D721Med (cell line): ENCODE results near the gene HSD17B4.
"Not testable (repeated sequence)": the region's sequence is repeated elsewhere in the genome, so short reads cannot be mapped to it uniquely, and the experiment has no call there.

Source experiments
- DNase-seq: peaks from one replicate; pipeline ENCODE4 v3.0.0; 2011; ENCODE audit warnings: low spot score; ENCODE audit not compliant: insufficient read length
- FAIRE-seq: peaks from 2 replicates; lab custom pipeline; 2011; peaks lifted over from hg19 to GRCh38; lab: Jason Lieb, UNC
- TF ChIP-seq, protein P1 (sequence below): IDR thresholded peaks from 2 replicates; pipeline ENCODE4 v1.5.1; 2012; ENCODE audit warnings: mild to moderate bottlenecking, control low read depth; ENCODE audit not compliant: insufficient read depth; ENCODE audit errors: missing control alignments

The HSD17B4 gene

DNA sequence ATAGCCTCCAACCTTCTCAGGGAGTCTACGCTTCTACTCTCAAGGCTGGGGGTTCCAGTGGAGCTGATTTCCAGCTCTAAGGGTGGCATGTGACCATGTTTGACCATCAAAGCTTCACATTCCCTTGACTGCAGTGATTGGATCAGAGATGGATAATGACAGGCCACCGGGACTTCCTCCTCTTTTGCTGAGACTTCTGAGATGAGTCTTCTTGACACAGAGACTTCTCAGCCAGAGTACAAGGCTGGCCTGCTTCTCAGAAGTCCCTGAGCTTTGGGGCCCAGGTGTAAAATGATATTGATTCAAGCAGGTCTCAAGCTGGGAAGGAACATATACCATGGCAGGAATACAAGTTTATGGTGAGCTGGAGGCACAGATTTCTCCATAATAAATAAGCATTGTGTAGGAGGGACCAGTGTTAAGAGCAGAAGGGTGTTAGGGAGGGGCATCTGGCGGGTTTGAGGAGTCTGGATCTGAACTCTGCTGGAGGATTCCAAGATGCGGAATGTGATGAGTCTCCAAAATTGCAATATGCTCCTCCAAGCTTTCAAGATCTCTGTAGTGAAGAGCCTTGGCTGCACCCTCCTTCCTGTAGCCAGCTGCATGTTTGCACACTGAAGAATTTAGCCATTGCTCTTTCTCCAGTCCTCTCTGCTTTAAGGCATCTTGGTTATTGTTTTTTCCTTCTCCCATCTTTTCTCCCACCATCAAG is 41.7 kb upstream of the HSD17B4 start:
- TF ChIP-seq, protein P1, sequence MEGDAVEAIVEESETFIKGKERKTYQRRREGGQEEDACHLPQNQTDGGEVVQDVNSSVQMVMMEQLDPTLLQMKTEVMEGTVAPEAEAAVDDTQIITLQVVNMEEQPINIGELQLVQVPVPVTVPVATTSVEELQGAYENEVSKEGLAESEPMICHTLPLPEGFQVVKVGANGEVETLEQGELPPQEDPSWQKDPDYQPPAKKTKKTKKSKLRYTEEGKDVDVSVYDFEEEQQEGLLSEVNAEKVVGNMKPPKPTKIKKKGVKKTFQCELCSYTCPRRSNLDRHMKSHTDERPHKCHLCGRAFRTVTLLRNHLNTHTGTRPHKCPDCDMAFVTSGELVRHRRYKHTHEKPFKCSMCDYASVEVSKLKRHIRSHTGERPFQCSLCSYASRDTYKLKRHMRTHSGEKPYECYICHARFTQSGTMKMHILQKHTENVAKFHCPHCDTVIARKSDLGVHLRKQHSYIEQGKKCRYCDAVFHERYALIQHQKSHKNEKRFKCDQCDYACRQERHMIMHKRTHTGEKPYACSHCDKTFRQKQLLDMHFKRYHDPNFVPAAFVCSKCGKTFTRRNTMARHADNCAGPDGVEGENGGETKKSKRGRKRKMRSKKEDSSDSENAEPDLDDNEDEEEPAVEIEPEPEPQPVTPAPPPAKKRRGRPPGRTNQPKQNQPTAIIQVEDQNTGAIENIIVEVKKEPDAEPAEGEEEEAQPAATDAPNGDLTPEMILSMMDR: no peak
- FAIRE-seq: no peak
- no peak for DNase-seq

DNA sequence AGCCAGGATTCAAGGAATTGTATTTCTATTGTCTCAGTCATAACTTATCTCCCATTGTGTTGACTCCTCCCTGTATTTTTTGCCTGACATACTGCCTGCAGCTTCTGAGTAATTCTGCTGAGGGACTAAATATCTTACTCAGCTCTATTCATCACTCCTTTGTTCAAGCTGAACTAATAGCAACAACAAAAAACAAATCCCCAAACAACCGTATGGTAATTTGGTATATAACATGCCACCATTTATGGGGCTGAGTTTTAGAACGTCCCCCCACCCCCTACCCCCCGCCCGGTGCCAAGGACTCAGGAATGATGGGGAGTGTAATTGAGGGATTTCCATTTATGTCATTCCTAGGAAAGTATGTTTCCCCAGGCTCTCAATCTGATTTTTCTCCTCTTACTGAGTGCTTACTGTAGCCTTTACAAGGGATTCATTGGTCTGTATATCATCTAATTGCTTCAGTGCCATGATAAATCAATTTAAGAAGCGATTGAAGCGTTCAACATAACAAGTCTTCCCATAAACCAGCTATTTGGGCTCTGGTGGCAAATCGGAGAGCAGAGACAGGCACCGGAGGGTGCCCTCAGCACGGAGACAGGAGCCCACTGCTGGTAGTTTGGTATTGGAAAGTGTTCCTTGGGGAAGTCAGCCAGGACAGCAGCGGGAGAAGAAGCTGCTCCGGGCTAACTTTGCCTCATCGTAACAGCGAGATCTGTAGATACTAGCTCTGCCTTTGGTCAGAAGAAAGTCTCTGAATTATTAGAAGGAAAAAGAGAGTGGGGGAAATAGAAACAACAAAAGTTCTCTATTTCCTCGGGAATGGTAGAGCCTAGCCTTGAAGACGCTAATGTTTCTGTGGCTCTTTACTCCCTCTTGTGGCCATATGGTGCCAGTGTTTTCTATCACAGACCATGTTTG is 40.7 kb upstream of the HSD17B4 start:
- FAIRE-seq (no peak), DNase-seq (peak; percentile 20)
- TF ChIP-seq, protein P1: peak; percentile 97

DNA sequence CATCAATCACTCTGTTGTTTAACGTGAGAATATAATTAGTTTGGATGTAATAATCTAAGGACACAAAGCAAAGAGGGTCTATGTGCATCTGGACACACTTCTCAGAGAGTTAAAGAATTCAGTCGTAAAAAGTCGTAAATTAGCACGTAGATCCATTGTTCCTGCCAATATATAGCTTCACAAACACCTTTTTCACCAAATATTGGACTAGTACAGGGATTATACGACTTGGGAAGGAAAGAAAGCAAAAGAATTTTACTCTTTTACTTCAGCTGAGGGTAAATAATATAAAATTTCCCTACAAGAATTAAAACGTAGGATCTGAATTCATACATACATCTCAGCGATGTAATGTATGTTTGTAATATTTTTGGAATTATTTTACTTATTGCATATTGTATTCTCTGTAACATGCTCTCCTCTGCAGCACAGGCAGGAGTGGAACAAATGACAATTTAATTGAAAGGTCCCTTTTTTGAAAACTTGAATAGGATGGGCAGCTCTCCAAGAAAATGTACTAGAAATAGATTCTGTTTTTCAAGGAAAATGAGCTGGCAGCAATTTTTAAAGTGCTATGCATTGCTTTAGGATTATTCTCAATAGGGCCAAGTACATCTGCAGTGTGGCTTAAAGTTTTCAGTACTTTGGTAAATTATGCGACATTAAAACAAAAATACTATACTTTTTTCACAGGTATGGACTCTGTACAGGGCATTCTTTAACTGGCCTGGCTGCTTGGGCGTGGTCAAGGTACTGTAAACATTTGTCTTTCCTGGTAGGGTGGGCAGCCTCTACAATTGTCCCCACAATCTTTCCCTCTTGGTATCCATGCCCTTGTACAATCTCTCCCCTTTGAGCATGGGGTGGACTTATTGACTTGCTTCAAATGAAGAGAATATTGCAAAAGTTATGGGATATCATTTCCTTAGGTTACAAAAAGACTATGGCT is 39.7 kb upstream of the HSD17B4 start:
- TF ChIP-seq, protein P1: no peak
- FAIRE-seq (peak; percentile 91), DNase-seq (no peak)

DNA sequence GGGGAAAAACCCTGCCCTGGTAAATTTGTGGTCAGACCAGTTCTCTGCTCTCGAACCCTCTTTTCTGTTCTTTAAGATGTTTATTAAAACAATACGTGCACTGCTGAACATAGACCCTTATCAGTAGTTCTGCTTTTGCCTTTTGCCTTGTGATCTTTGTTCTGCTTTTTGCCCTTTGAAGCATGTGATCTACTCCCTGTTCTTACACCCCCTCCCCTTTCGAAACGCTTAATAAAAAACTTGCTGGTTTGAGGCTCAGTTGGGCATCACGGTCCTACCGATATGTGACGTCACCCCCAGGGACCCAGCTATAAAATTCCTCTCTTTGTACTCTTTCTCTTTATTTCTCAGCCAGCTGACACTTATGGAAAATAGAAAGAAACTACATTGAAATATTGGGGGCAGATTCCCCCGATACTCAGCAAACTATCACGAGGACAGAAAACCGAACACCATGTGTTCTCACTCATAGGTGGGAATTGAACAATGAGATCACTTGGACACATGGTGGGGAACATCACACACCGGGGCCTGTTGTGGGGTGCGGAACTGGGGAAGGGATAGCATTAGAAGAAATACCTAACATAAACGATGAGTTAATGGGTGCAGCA is 38.1 kb upstream of the HSD17B4 start:
- DNase-seq, FAIRE-seq: not testable (repeated sequence)

DNA sequence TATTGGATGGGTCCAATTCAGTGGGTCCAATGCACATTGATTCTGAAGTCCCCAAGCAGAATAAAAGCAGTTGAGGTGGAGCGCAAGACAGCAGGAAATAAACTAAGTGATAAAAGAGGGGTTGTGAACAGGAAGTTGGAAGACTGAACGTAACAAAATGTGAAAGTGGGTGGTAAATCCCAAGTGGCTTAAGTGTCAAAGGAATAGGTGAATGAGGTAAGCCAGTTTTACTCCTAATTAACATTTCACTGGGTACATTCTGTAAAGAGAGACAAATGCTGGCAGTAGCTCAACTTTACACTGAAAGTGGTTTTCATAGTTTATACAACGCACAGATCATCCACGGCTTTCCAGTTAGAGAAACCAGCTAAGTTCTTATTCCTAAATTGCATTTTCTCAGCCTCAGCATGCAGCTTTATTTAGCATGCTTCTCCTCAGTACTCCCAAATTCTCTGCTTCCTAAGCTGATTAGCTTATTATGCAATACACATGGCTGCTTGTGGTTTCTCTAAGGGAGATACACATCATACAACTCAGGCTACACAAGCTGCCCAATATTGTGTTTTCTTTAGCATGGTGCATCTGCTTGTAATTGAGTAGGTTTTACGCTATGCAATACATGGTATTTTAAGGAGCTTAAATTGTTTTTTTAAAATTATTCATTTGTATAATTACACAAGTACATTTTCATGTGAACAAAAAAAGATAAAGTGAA is 34.2 kb upstream of the HSD17B4 start:
- TF ChIP-seq, protein P1: no peak
- FAIRE-seq (peak; percentile 53), DNase-seq (peak; percentile 18)

DNA sequence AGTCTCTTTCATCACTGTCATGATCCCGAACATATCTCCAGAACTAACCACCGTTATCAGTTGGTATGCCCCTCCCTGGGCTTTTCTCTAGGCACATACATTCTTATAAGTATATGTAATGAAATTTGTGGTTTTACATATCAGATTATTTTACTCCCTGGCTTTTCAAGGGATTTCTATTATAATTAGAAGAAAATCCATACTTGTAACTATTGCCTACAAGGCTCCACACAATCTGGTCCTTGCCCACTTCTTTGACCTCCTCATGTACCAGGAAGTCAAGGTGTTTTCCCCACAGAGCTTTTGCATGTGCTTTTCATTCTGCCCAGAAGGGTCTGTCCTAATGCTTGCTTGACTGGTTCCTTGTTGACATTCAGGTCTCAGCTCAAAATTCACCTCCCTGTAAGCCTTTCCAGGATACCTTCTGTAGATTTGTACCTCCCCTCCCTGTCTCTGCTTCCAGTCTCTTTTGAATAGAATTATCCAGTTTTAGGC is 33.6 kb upstream of the HSD17B4 start:
- TF ChIP-seq, protein P1: no peak
- no peak for DNase-seq

More for the DNA sequence above, 33.6 kb upstream of the HSD17B4 start:
- FAIRE-seq: no peak
